Measurements from ENCODE around the gene KRTAP5-3.

Gene KRTAP5-3

GRCh38 chr11:1559111-1559951 is 48.9 kb downstream of the KRTAP5-3 start (continued):
- 0 out of 2 replicates have a peak, but pooled peaks have one; percentile 42 for TF ChIP-seq ZNF600 (tag by site-specific recombination; IDR thresholded peaks at IDR 0.05)
- TF ChIP-seq ZNF791 (tag by site-specific recombination; IDR thresholded peaks at IDR 0.05), result no peak
- TF ChIP-seq, protein P1, sequence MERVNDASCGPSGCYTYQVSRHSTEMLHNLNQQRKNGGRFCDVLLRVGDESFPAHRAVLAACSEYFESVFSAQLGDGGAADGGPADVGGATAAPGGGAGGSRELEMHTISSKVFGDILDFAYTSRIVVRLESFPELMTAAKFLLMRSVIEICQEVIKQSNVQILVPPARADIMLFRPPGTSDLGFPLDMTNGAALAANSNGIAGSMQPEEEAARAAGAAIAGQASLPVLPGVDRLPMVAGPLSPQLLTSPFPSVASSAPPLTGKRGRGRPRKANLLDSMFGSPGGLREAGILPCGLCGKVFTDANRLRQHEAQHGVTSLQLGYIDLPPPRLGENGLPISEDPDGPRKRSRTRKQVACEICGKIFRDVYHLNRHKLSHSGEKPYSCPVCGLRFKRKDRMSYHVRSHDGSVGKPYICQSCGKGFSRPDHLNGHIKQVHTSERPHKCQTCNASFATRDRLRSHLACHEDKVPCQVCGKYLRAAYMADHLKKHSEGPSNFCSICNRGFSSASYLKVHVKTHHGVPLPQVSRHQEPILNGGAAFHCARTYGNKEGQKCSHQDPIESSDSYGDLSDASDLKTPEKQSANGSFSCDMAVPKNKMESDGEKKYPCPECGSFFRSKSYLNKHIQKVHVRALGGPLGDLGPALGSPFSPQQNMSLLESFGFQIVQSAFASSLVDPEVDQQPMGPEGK (tag by site-specific recombination; IDR thresholded peaks at IDR 0.05), result peak; percentile 33; the same call in 1 of the 2 replicates
- peak; percentile 33; the same call in 1 of the 2 replicates for TF ChIP-seq KLF1 (tag by site-specific recombination; IDR thresholded peaks at IDR 0.05)
- no peak for TF ChIP-seq ZNF391 (tag by site-specific recombination; IDR thresholded peaks at IDR 0.05; ENCODE audit: borderline replicate concordance, low read depth)
- TF ChIP-seq ZNF555 (tag by site-specific recombination; conservative IDR thresholded peaks at IDR 0.05), result no peak
- TF ChIP-seq ZNF645 (tag by site-specific recombination; IDR thresholded peaks at IDR 0.05), result no peak
- TF ChIP-seq ZBTB1 (tag by site-specific recombination; IDR thresholded peaks at IDR 0.05), result no peak
- no peak for TF ChIP-seq IKZF3 (tag by site-specific recombination; IDR thresholded peaks at IDR 0.05)
- TF ChIP-seq, protein P2, sequence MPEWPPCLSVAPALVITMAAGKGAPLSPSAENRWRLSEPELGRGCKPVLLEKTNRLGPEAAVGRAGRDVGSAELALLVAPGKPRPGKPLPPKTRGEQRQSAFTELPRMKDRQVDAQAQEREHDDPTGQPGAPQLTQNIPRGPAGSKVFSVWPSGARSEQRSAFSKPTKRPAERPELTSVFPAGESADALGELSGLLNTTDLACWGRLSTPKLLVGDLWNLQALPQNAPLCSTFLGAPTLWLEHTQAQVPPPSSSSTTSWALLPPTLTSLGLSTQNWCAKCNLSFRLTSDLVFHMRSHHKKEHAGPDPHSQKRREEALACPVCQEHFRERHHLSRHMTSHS (tag by site-specific recombination; IDR thresholded peaks at IDR 0.05), result no peak
- TF ChIP-seq ZNF692 (tag by site-specific recombination; IDR thresholded peaks at IDR 0.05), result 0 out of 2 replicates have a peak, but pooled peaks have one; percentile 55

DNA sequence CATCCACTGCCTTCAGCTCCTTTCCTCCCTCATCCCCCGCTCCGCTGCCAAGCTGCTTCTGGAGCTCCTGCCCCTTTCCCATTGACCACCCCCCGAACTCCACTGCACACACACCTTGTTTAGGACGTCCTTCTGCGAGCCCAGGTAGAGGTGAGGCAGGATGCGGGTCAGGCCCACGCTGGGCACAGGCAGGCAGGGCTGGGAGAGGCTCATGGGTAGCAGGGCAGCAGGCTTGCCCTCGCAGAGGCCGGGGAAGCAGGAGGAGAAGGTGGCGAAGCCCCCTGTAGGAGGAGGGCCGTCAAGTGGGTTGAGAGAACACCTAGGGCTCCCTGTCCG is 49.5 kb downstream of the KRTAP5-3 start:
- H3K4me3 ChIP-seq (ENCODE audit: low read depth, low read length), result no peak overlapping the region
- POLR2A ChIA-PET, result interaction anchor here (0.6 to 0.7 kb wide), 2 partner anchors 10 to 12 kb away, joined by 3 to 4 read pairs; no protein-coding TSS in a partner anchor
- no peaks in the 10 kb centered on the region for H3K4me1 ChIP-seq (ENCODE audit: control insufficient read depth, insufficient read depth, low read length)
- H3K27ac ChIP-seq (ENCODE audit: extremely low read depth, low read depth, low read length), result no peak overlapping the region
- H3K9me3 ChIP-seq (ENCODE audit: control insufficient read depth, insufficient read depth, low read depth, low read length), result no peaks in the 10 kb centered on the region
- peaks cover 0 to 63% of the 10 kb centered on the region in 2 experiments; a peak in 1 of 3 replicates for H3K36me3 ChIP-seq (ENCODE audit: control insufficient read depth in 2 of 2, insufficient read depth in 1 of 2, low read length in 2 of 2)
- CTCF ChIA-PET, result interaction anchor here (0.7 to 1.0 kb wide), 2 partner anchors 11 to 30 kb away, joined by 3 to 4 read pairs; no protein-coding TSS in a partner anchor
- TF ChIP-seq ZNF10 (tag by site-specific recombination; IDR thresholded peaks at IDR 0.05), result no peak
- no peak for TF ChIP-seq ZNF664 (tag by site-specific recombination; IDR thresholded peaks at IDR 0.05)
- TF ChIP-seq HOXD13 (CRISPR knock-in tag; IDR thresholded peaks at IDR 0.05; ENCODE audit: borderline replicate concordance), result no peak
- no peak for TF ChIP-seq SP7 (tag by site-specific recombination; IDR thresholded peaks at IDR 0.05)
- TF ChIP-seq ZNF169 (tag by site-specific recombination; IDR thresholded peaks at IDR 0.05), result no peak
- TF ChIP-seq ZNF621 (tag by site-specific recombination; IDR thresholded peaks at IDR 0.05), result no peak
- TF ChIP-seq ZBTB20 (tag by site-specific recombination; IDR thresholded peaks at IDR 0.05), result no peak
- TF ChIP-seq YY2 (tag by site-specific recombination; IDR thresholded peaks at IDR 0.05), result no peak
- no peak for TF ChIP-seq KLF16 (tag by site-specific recombination; IDR thresholded peaks at IDR 0.05)
- TF ChIP-seq, protein P2 (tag by site-specific recombination; IDR thresholded peaks at IDR 0.05), result no peak
- TF ChIP-seq ZNF16 (tag by site-specific recombination; IDR thresholded peaks at IDR 0.05; ENCODE audit: low read depth), result no peak
- TF ChIP-seq, protein P3, sequence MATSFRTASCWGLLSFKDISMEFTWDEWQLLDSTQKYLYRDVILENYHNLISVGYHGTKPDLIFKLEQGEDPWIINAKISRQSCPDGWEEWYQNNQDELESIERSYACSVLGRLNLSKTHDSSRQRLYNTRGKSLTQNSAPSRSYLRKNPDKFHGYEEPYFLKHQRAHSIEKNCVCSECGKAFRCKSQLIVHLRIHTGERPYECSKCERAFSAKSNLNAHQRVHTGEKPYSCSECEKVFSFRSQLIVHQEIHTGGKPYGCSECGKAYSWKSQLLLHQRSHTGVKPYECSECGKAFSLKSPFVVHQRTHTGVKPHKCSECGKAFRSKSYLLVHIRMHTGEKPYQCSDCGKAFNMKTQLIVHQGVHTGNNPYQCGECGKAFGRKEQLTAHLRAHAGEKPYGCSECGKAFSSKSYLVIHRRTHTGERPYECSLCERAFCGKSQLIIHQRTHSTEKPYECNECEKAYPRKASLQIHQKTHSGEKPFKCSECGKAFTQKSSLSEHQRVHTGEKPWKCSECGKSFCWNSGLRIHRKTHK (tag by site-specific recombination; IDR thresholded peaks at IDR 0.05), result no peak
- TF ChIP-seq ZNF692 (tag by site-specific recombination; IDR thresholded peaks at IDR 0.05), result no peak
- TF ChIP-seq ZNF274 (IDR thresholded peaks at IDR 0.05; ENCODE audit: low read length), result no peak
- TF ChIP-seq ZNF274 (tag by site-specific recombination; IDR thresholded peaks at IDR 0.05; ENCODE audit: borderline replicate concordance), result no peak
- no peak for TF ChIP-seq ZNF292 (tag by site-specific recombination; IDR thresholded peaks at IDR 0.05; ENCODE audit: borderline replicate concordance, low read depth)

All from HEK293 (cell line).